Left ventricle myocardium inferior (tissue), 1 donor: ENCODE measurements around the gene FAM149A. TPM values are rescaled to one million over a fixed set of nuclear protein-coding genes. Genes with fewer than 3 reads are reported as not detected.
A peak's percentile ranks its signal among the peaks of the same experiment; 100 is the strongest.

Source experiments
- DNase-seq: peaks from one replicate; pipeline ENCODE4 v3.0.0-alpha.2; 2020
- H3K27ac ChIP-seq: fragments of 200-600 bp; replicated peaks from 2 replicates; pipeline ENCODE4 v1.8.0; 2021
- H3K27me3 ChIP-seq: fragments of 200-600 bp; 2 replicates; pipeline ENCODE4 v1.8.0; 2021; ENCODE audit warnings: low read depth
- H3K36me3 ChIP-seq: fragments of 200-600 bp; 2 replicates; pipeline ENCODE4 v1.8.0; 2021
- H3K4me1 ChIP-seq: fragments of 200-600 bp; 2 replicates; pipeline ENCODE4 v1.8.0; 2021
- H3K4me3 ChIP-seq: fragments of 200-600 bp; 2 replicates; pipeline ENCODE4 v1.8.0; 2021; ENCODE audit warnings: mild to moderate bottlenecking, moderate library complexity
- H3K9me3 ChIP-seq: fragments of 200-600 bp; replicated peaks from 2 replicates; pipeline ENCODE4 v1.8.0; 2021
- intact Hi-C: fragments of 100-400 bp; cut with micrococcal nuclease; formaldehyde crosslinking; loops from one replicate; pipeline ENCODE4 v1.11.0; 2022
- total RNA-seq: library from RNA; stranded (reverse); fragmentation: NEBNext Ultra II Directional; extraction: Animal tissue kit (Norgen Biotek cat#: 25700); gene quantifications from one replicate; pipeline ENCODE4 v1.2.1, GENCODE V29; 2021
- TF ChIP-seq, protein P1 (sequence below): fragments of 200-600 bp; IDR thresholded peaks from 2 replicates; pipeline ENCODE4 v1.8.0; 2021; ENCODE audit warnings: antibody characterized with exemption, mild to moderate bottlenecking, borderline replicate concordance
- donor health status: DM: no; HTN: yes; CAD: no; lungs with severe emphysema.

Gene FAM149A
- total RNA-seq, 1 donor from 2014 or later = 12.2 TPM

DNA sequence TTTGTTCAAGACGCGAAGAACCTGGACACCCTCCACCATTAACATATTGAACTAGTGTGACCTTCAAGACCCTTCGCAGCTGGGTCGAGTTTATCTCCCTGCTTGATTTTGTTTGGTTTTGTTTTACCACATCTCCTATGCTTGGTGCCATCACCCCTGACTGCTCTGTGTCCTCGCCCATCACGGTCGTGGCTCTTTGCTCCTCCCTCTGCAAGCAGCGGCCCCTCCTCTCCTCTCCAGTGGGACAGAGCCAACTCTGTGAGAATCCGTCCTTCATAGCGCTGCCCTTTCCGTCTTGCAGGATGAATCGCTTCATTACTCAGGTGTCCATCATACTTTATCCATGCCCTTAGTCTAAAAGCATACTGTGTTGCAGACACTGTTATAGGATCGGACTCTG lies 9.1 kb upstream of the FAM149A start:
- TF ChIP-seq, protein P1, sequence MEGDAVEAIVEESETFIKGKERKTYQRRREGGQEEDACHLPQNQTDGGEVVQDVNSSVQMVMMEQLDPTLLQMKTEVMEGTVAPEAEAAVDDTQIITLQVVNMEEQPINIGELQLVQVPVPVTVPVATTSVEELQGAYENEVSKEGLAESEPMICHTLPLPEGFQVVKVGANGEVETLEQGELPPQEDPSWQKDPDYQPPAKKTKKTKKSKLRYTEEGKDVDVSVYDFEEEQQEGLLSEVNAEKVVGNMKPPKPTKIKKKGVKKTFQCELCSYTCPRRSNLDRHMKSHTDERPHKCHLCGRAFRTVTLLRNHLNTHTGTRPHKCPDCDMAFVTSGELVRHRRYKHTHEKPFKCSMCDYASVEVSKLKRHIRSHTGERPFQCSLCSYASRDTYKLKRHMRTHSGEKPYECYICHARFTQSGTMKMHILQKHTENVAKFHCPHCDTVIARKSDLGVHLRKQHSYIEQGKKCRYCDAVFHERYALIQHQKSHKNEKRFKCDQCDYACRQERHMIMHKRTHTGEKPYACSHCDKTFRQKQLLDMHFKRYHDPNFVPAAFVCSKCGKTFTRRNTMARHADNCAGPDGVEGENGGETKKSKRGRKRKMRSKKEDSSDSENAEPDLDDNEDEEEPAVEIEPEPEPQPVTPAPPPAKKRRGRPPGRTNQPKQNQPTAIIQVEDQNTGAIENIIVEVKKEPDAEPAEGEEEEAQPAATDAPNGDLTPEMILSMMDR = no peak

DNA sequence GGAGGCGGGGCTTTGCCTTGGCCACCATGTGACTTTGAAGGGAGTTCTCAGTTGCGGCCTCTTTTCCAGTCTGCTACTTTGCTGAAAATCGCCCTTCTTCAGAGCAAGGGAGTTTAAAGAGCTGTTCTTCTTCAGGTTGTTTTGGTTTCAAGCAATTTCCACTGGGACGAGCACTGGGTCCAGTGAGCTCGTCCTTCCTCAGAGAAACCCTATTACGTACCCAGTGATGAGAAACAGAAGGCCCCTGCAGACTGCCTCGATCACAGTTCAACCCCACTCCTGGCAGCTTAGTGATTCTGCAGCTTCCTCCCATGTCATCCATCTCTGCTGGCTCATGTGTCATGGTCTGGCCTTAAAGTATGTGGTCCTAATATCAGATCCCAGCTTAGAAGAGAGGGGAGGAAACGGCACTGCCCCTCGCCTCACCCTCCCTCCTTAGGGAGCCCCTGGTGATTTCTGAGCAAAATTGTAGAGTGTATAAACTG lies 7.8 kb upstream of the FAM149A start:
- no peak overlapping the region for H3K27ac ChIP-seq
- intact Hi-C loops = no loop called here
- no peak for DNase-seq
- no peak overlapping the region for H3K4me3 ChIP-seq
- TF ChIP-seq, protein P1 = no peak
- no peaks in the 10 kb centered on the region for H3K36me3 ChIP-seq
- no peaks in the 10 kb centered on the region for H3K4me1 ChIP-seq
- H3K27me3 ChIP-seq = no peaks in the 10 kb centered on the region
- H3K9me3 ChIP-seq = no peaks in the 10 kb centered on the region

More for the DNA sequence above, 9.1 kb upstream of the FAM149A start:
- intact Hi-C loops = no loop called here
- Histone ChIP-seq H3K36me3 (no peaks in the 10 kb centered on the region), H3K9me3 (peaks cover 6% of the 10 kb centered on the region), H3K27ac (no peak overlapping the region), H3K4me3 (no peak overlapping the region), H3K27me3 (no peaks in the 10 kb centered on the region), H3K4me1 (no peaks in the 10 kb centered on the region)
- no peak for DNase-seq

DNA sequence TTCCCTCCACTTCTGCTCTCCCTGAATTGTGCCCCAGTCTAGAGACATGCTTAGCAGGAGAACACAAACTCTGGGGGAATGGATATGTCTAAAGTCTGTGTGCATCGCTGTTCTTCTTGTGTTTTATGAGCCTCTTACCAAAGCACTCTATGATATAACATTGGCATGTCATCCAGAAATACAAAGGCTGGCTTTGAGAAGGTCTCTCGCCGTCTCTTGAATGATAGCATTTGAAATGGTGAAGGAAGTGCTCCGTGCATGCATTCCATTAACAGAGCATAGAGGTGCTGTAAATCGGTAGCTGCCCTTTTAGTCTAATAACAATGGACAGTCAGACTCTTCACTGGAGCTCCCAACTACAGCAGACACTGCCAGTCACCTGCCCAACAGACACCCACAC lies 7.1 kb upstream of the FAM149A start:
- Histone ChIP-seq H3K36me3 (no peaks in the 10 kb centered on the region), H3K4me3 (no peak overlapping the region), H3K27ac (no peak overlapping the region), H3K4me1 (no peaks in the 10 kb centered on the region), H3K27me3 (no peaks in the 10 kb centered on the region), H3K9me3 (no peaks in the 10 kb centered on the region)
- TF ChIP-seq, protein P1 = no peak
- DNase-seq = no peak
- intact Hi-C loops = no loop called here

DNA sequence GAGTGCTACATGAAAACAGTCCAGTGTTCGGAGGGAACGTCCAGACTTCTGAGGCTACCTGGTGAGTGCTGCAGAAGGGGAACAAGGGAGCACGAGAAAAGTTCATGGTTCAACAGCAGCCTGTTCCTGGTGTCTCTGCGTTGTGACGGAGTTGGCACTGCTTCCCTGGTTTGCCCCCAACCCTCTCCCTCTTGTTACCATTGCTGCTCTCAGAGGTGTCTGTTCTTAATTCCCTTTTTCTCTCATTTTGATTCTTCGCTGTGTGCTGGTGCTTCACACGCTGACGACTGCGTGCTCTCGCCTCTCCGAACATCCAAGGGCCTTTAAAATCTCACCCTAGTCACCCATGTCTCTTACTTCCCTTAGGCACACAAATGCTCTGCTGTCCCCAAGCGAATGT lies 1.6 kb upstream of the FAM149A start:
- peaks cover 10% of the 10 kb centered on the region for H3K4me1 ChIP-seq
- TF ChIP-seq, protein P1 = no peak
- peaks cover 37% of the 10 kb centered on the region for H3K27me3 ChIP-seq
- H3K27ac ChIP-seq = no peak overlapping the region
- H3K4me3 ChIP-seq = no peak overlapping the region
- intact Hi-C loops = no loop called here
- DNase-seq = no peak
- H3K36me3 ChIP-seq = no peaks in the 10 kb centered on the region
- no peaks in the 10 kb centered on the region for H3K9me3 ChIP-seq

DNA sequence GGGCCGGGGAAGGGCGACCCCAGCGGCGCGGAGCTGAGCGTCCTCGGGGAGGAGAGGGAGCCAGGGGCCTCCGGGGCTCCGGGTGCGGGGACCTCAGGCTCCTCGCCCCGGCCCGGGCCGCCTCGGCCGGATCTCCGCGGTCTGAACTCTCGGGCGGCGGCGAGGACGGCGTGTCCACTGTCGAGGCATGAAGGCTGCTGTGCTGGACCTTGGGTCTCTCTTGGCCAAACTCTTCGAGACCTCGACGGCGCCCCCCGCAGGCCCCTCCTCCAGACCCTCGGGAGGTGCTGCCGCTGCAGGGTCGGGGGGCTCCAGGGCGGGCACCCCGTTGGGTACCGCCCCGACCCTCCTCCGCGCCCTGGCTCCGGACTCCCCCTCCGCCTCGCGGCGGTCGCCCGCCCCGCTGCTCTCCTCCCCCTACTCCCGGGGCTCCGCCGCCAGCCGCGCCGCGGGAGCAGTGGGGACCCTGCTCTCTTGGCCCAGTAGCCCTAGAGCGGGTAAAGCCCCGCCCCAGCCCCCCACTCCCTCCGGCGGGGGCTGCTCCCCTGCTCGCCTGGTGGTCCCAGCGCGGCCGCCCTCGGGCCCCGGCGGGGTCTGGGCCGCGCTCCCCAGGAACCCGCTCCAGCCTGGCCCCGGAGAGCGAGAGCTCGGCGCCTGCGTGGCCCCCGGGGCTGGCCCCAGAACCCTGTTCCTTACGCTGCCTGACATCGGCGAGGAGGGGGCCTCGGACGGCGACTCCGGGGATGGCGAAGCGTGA lies 564 bp downstream of the FAM149A start:
- Histone ChIP-seq H3K27me3 (peaks cover 37% of the 10 kb centered on the region), H3K27ac (no peak overlapping the region), H3K9me3 (no peaks in the 10 kb centered on the region), H3K4me1 (peaks cover 10% of the 10 kb centered on the region), H3K4me3 (peak overlapping the region; percentile 69), H3K36me3 (no peaks in the 10 kb centered on the region)
- no peak for DNase-seq
- intact Hi-C loops = no loop called here
- TF ChIP-seq, protein P1 = no peak
